B cell (primary cell): ENCODE measurements around the gene ZNRD2. TPM values are rescaled to one million over a fixed set of nuclear protein-coding genes. Genes with fewer than 3 reads are reported as not detected.
A peak's percentile ranks its signal among the peaks of the same experiment; 100 is the strongest.

Source experiments
- ATAC-seq: fragments of 200-7000 bp; cut with Tn5 transposase; one replicate; pipeline ENCODE4 v1.10.0; 2021; ENCODE audit warnings: low read depth, mild to moderate bottlenecking, moderate number of reproducible peaks, moderate library complexity
- CTCF ChIA-PET: fragments of 350-600 bp; sonication (Branson Sonifier 250); formaldehyde crosslinking; loops from one replicate; lab custom pipeline; 2021; ENCODE audit warnings: antibody characterized with exemption, inconsistent platforms; lab: Charles Lee
- POLR2A ChIA-PET: fragments of 350-600 bp; sonication (Branson Sonifier 250); formaldehyde crosslinking; loops from one replicate; lab custom pipeline; 2021; ENCODE audit warnings: antibody characterized with exemption; lab: Charles Lee
- DNase-seq: peaks from one replicate; pipeline ENCODE4 v3.0.0; 2013
- H2AFZ ChIP-seq: 2 replicates; pipeline ENCODE4 v1.6.1; 2012; ENCODE audit warnings: mild to moderate bottlenecking, low read depth, low read length; ENCODE audit not compliant: insufficient read depth, poor library complexity, severe bottlenecking
- H3K27ac ChIP-seq, 2 donors: 1 replicate in 1 of 2; 2 replicates in 1 of 2; pipeline ENCODE4 v1.5.1; 2012 to 2013; ENCODE audit warnings: low read length in 2 of 2, mild to moderate bottlenecking in 2 of 2, moderate library complexity in 1 of 2
- H3K27me3 ChIP-seq, 4 experiments: fragments of 200-600 bp in 1 of 4; sonication (generic) in 1 of 4; replicated peaks in 1 of 4; 1 replicate in 2 of 4; 2 replicates in 2 of 4; pipeline versions ENCODE4 v1.6.1 to v1.7.0; 2013 to 2016; ENCODE audit warnings: low read length in 3 of 4, mild to moderate bottlenecking in 2 of 4, mixed read lengths in 1 of 4, moderate library complexity in 1 of 4; ENCODE audit not compliant: insufficient read depth in 4 of 4, control insufficient read depth in 3 of 4; ENCODE audit errors: control extremely low read depth in 1 of 4
- H3K36me3 ChIP-seq, 2 experiments: replicated peaks in 1 of 2; 1 replicate in 1 of 2; 2 replicates in 1 of 2; pipeline versions ENCODE4 v1.6.1 to v1.7.1; 2013; ENCODE audit warnings: low read length in 1 of 2; ENCODE audit not compliant: insufficient read depth in 2 of 2, control insufficient read depth in 1 of 2; ENCODE audit errors: control extremely low read depth in 1 of 2, extremely low read depth in 1 of 2
- H3K4me1 ChIP-seq, 2 donors: fragments of 200-600 bp in 1 of 2; sonication (generic) in 1 of 2; 1 replicate in 1 of 2; 2 replicates in 1 of 2; pipeline versions ENCODE4 v1.5.1 to v1.6.1; 2013 to 2017; ENCODE audit warnings: low read length in 2 of 2; ENCODE audit not compliant: control insufficient read depth in 2 of 2, insufficient read depth in 2 of 2
- H3K4me2 ChIP-seq: replicated peaks from 2 replicates; pipeline ENCODE3; 2012; ENCODE audit warnings: mild to moderate bottlenecking, low read depth, low read length; ENCODE audit not compliant: poor library complexity, severe bottlenecking
- H3K4me3 ChIP-seq, 5 experiments: fragments of 200-600 bp in 1 of 5; sonication (generic) in 1 of 5; 1 replicate in 3 of 5; 2 replicates in 2 of 5; pipeline versions ENCODE4 v1.5.1 to v1.7.0; 2011 to 2016; ENCODE audit warnings: low read length in 4 of 5, mild to moderate bottlenecking in 4 of 5, low read depth in 2 of 5, control low read depth in 1 of 5, moderate library complexity in 1 of 5; ENCODE audit not compliant: insufficient read depth in 1 of 5; ENCODE audit errors: control extremely low read depth in 1 of 5, extremely low read depth in 1 of 5
- H3K79me2 ChIP-seq: fragments of 200-600 bp; sonication (generic); one replicate; pipeline ENCODE4 v1.6.0; 2016; ENCODE audit warnings: low read length; ENCODE audit not compliant: control insufficient read depth, insufficient read depth
- H3K9ac ChIP-seq: fragments of 200-600 bp; sonication (generic); 2 replicates; pipeline ENCODE4 v1.6.1; 2017; ENCODE audit warnings: mild to moderate bottlenecking, low read length, moderate library complexity
- H3K9me3 ChIP-seq, 3 donors: one replicate each; pipeline versions ENCODE4 v1.6.1 to v1.7.1; 2013; ENCODE audit warnings: low read length in 2 of 3; ENCODE audit not compliant: control insufficient read depth in 2 of 3, insufficient read depth in 1 of 3; ENCODE audit errors: control extremely low read depth in 1 of 3
- H4K20me1 ChIP-seq: 2 replicates; pipeline ENCODE4 v1.6.0; 2012; ENCODE audit warnings: mild to moderate bottlenecking, low read length; ENCODE audit not compliant: insufficient read depth, control insufficient read depth, poor library complexity, severe bottlenecking
- H3K27ac Mint-ChIP-seq: one replicate; pipeline ENCODE4 v1.8.0; 2021; ENCODE audit warnings: mixed read lengths
- H3K27me3 Mint-ChIP-seq: one replicate; pipeline ENCODE4 v1.8.0; 2021; ENCODE audit warnings: mixed read lengths
- H3K4me1 Mint-ChIP-seq: one replicate; pipeline ENCODE4 v1.8.0; 2021; ENCODE audit warnings: mixed read lengths
- H3K4me3 Mint-ChIP-seq: one replicate; pipeline ENCODE4 v1.8.0; 2021; ENCODE audit warnings: mixed read lengths
- H3K9me3 Mint-ChIP-seq: one replicate; pipeline ENCODE4 v1.8.0; 2022; ENCODE audit warnings: mixed read lengths; ENCODE audit not compliant: insufficient read depth
- CTCF ChIP-seq: fragments of 200-600 bp; IDR thresholded peaks from one replicate; pipeline ENCODE4 v1.8.0; 2022; ENCODE audit warnings: antibody characterized with exemption, mild to moderate bottlenecking
- EZH2 ChIP-seq: IDR thresholded peaks from 2 replicates; pipeline ENCODE4 v1.6.1; 2012; ENCODE audit warnings: borderline replicate concordance, low read depth, mild to moderate bottlenecking, moderate library complexity, low read length; ENCODE audit not compliant: insufficient read depth, poor library complexity, severe bottlenecking
- WGBS: methylation state at CpG from one replicate; pipeline ENCODE4 v1.1.5; 2013; ENCODE audit warnings: missing lambda C conversion rate; ENCODE audit not compliant: insufficient coverage; 5-methylcytosine and 5-hydroxymethylcytosine counted together
- intact Hi-C: fragments of 100-400 bp; cut with micrococcal nuclease; formaldehyde crosslinking; loops from one replicate; pipeline ENCODE4 v1.10.0; 2022
- polyA plus RNA-seq: library from polyadenylated mRNA; depleted of rRNA; stranded (reverse); fragments of >200 nt; gene quantifications from 2 replicates; pipeline ENCODE4 v1.2.3, GENCODE V29; 2012
- total RNA-seq, 2 donors: library from RNA; stranded (reverse); fragments of 120-200 nt in 1 of 2; gene quantifications; 1 replicate in 1 of 2; 2 replicates in 1 of 2; pipeline versions ENCODE4 v1.2.3 to v1.2.4, GENCODE V29; 2013 to 2022

The ZNRD2 gene
- total and polyA plus RNA-seq, 2 donors (not counting 1 experiment from before 2014, with no cell fraction given) = 22.1 to 112 TPM

- no peak overlapping the region for H3K27ac ChIP-seq
- H3K79me2 ChIP-seq = peaks cover 5% of the 10 kb centered on the region
- Mint-ChIP-seq H3K27ac (no peak overlapping the region), H3K4me1 (peaks cover 58% of the 10 kb centered on the region), H3K9me3 (no peaks in the 10 kb centered on the region), H3K27me3 (no peaks in the 10 kb centered on the region), H3K4me3 (peak overlapping the region; percentile 13)
- no peak overlapping the region for H3K9ac ChIP-seq
- peak; percentile 34 for ATAC-seq
- no peaks in the 10 kb centered on the region for H3K27me3 ChIP-seq
- ChIA-PET POLR2A (interaction anchor here (0.5 to 0.6 kb wide), 3 partner anchors 8 to 753 kb away, joined by 7 to 11 read pairs (median 8); no protein-coding TSS in a partner anchor), CTCF (interaction anchor here (0.5 to 4.1 kb wide), 7 partner anchors 8 to 279 kb away, joined by 3 to 108 read pairs (median 6); partner anchors contain the start of genes FAM89B and SCYL1)
- no peak overlapping the region for H2AFZ ChIP-seq
- intact Hi-C loops = no loop called here
- H3K4me3 ChIP-seq = no peak overlapping the region
- TF ChIP-seq EZH2 (no peak), CTCF (no peak)
- H3K36me3 ChIP-seq = no peaks in the 10 kb centered on the region
- peak; percentile 68 for DNase-seq
- peak overlapping the region; percentile 61 for H3K4me2 ChIP-seq
- H4K20me1 ChIP-seq = no peaks in the 10 kb centered on the region
- H3K4me1 ChIP-seq = peaks cover 30 to 55% of the 10 kb centered on the region in 2 donors
- 57% methylated on average over 32 of the region's 37 CpGs for whole genome bisulfite sequencing
- H3K9me3 ChIP-seq = no peaks in the 10 kb centered on the region
These were observed 16.8 kb upstream of the ZNRD2 start for GRCh38 chr11:65553301-65554001.
